ENCODE results near the gene MME. TPM values are rescaled to one million over a fixed set of nuclear protein-coding genes. Genes with fewer than 3 reads are reported as not detected.

Gene MME
- total RNA-seq, 1 donor from 2014 or later = 18.4 TPM

DNA sequence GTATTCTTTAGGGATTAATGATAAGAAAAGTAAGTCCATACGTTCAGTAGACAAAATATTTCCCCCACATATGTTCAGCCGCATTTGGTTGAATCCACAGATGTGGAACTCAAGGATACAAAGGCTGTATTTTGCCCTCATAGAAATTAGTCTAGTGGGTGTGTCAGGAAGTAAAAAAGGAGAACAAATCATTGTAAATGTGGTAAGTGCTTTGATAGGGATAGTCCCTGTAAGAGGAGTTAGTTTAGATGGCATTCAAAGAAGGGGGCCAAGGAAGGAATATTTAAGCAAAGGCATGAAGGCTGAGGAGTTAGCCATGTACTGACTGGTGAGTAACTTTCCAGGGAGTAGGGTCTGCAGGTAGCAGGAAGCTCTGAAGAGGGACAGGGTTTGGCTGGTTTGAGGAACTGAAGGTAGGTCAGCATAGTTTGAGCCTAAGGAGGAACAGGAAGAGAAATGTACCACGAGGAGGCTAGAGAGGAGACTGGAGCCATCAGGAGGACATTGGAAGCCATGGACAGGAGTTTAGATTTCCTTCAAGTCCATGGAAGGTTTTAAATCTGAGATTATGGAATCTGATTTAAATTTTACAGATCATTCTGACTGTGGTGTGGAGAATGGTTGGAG lies 98.8 kb downstream of the MME start:
- intact Hi-C loops (cut with DNase I) = no loop called here
- H3K27ac ChIP-seq = no peak overlapping the region
- H3K36me3 ChIP-seq = no peaks in the 10 kb centered on the region
- no peak for TF ChIP-seq POLR2AphosphoS5 (IDR thresholded peaks at IDR 0.05; ENCODE audit: insufficient read depth in 1 of 2, low read depth in 1 of 2)
- H3K4me1 ChIP-seq = no peaks in the 10 kb centered on the region
- H3K9me3 ChIP-seq = no peaks in the 10 kb centered on the region
- H3K27me3 ChIP-seq = no peaks in the 10 kb centered on the region
- DNase-seq (ENCODE audit: extremely low spot score in 2 of 2) = no peak
- no peak overlapping the region for H3K4me3 ChIP-seq

DNA sequence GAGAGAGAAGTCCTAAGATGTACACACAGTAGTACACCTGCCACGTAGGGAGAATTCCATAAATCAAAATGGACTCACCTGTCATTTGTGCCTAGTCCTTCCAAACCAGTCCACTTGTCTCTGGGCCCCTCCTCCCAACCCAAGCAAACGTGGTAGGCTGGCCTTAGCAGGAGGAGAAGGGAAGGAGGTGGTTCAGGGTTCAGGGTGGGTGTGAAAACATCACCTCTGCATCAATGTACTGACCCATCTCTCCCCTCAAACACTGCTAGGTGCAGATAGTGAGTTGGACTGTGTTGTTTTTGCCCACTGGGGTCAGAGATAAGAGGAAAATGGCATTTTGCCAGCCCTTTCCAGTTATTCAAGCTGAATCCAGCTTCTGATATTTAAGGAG lies 99.3 kb downstream of the MME start:
- intact Hi-C loops (cut with DNase I) = no loop called here
- Histone ChIP-seq H3K36me3 (no peaks in the 10 kb centered on the region), H3K9me3 (no peaks in the 10 kb centered on the region), H3K4me3 (no peak overlapping the region), H3K27ac (no peak overlapping the region), H3K4me1 (no peaks in the 10 kb centered on the region), H3K27me3 (no peaks in the 10 kb centered on the region)
- DNase-seq (ENCODE audit: extremely low spot score in 2 of 2) = no peak
- TF ChIP-seq, protein P1, sequence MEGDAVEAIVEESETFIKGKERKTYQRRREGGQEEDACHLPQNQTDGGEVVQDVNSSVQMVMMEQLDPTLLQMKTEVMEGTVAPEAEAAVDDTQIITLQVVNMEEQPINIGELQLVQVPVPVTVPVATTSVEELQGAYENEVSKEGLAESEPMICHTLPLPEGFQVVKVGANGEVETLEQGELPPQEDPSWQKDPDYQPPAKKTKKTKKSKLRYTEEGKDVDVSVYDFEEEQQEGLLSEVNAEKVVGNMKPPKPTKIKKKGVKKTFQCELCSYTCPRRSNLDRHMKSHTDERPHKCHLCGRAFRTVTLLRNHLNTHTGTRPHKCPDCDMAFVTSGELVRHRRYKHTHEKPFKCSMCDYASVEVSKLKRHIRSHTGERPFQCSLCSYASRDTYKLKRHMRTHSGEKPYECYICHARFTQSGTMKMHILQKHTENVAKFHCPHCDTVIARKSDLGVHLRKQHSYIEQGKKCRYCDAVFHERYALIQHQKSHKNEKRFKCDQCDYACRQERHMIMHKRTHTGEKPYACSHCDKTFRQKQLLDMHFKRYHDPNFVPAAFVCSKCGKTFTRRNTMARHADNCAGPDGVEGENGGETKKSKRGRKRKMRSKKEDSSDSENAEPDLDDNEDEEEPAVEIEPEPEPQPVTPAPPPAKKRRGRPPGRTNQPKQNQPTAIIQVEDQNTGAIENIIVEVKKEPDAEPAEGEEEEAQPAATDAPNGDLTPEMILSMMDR (IDR thresholded peaks at IDR 0.05) = no peak
- TF ChIP-seq POLR2AphosphoS5 (IDR thresholded peaks at IDR 0.05; ENCODE audit: insufficient read depth in 1 of 2, low read depth in 1 of 2) = no peak
- no peak for TF ChIP-seq POLR2A (IDR thresholded peaks at IDR 0.05)

DNA sequence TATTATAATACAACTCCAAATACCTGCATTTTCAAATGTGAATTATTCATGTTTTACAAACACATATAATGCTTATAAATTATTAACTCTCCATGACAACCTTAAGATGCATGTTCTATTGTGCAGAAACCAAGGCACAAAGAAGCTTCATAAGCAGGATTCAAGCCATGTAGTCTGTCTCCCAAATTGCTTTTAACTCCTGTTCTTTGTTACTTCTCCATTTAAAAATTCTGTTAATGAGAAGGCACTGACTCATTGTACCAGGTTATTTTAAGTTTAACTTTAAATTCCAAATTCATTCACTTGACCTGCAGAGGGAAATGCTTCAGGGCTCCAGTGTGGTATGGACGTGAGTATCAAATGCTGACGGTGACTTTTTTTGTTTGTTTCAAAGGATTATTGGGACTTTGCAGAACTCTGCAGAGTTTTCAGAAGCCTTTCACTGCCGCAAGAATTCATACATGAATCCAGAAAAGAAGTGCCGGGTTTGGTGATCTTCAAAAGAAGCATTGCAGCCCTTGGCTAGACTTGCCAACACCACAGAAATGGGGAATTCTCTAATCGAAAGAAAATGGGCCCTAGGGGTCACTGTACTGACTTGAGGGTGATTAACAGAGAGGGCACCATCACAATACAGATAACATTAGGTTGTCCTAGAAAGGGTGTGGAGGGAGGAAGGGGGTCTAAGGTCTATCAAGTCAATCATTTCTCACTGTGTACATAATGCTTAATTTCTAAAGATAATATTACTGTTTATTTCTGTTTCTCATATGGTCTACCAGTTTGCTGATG lies 100.0 kb downstream of the MME start:
- TF ChIP-seq POLR2AphosphoS5 (IDR thresholded peaks at IDR 0.05; ENCODE audit: insufficient read depth in 1 of 2, low read depth in 1 of 2) = no peak
- no peak for TF ChIP-seq POLR2A (IDR thresholded peaks at IDR 0.05)
- TF ChIP-seq, protein P1 (IDR thresholded peaks at IDR 0.05) = no peak
- H3K27ac ChIP-seq = no peak overlapping the region
- no peak overlapping the region for H3K4me3 ChIP-seq
- no peaks in the 10 kb centered on the region for H3K4me1 ChIP-seq
- H3K36me3 ChIP-seq = no peaks in the 10 kb centered on the region
- DNase-seq (ENCODE audit: extremely low spot score in 2 of 2) = no peak
- no peaks in the 10 kb centered on the region for H3K9me3 ChIP-seq
- H3K27me3 ChIP-seq = no peaks in the 10 kb centered on the region
- intact Hi-C loops (cut with DNase I) = no loop called here

DNA sequence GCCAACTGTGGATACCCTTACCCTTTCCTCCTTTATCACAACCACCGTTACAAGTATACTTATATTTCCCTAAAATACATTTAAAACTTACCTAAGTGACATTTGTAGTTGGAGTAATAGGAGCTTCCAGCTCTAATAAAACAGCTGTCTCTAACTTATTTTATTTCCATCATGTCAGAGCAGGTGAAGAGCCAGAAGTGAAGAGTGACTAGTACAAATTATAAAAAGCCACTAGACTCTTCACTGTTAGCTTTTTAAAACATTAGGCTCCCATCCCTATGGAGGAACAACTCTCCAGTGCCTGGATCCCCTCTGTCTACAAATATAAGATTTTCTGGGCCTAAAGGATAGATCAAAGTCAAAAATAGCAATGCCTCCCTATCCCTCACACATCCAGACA lies 102.3 kb downstream of the MME start:
- DNase-seq (ENCODE audit: extremely low spot score in 2 of 2) = no peak
- H3K4me1 ChIP-seq = no peaks in the 10 kb centered on the region
- no peaks in the 10 kb centered on the region for H3K27me3 ChIP-seq
- TF ChIP-seq, protein P1 (IDR thresholded peaks at IDR 0.05) = no peak
- TF ChIP-seq POLR2AphosphoS5 (IDR thresholded peaks at IDR 0.05; ENCODE audit: insufficient read depth in 1 of 2, low read depth in 1 of 2) (no peak), POLR2A (IDR thresholded peaks at IDR 0.05) (no peak)
- H3K27ac ChIP-seq = no peak overlapping the region
- H3K9me3 ChIP-seq = no peaks in the 10 kb centered on the region
- intact Hi-C loops (cut with DNase I) = no loop called here
- no peaks in the 10 kb centered on the region for H3K36me3 ChIP-seq
- H3K4me3 ChIP-seq = no peak overlapping the region

DNA sequence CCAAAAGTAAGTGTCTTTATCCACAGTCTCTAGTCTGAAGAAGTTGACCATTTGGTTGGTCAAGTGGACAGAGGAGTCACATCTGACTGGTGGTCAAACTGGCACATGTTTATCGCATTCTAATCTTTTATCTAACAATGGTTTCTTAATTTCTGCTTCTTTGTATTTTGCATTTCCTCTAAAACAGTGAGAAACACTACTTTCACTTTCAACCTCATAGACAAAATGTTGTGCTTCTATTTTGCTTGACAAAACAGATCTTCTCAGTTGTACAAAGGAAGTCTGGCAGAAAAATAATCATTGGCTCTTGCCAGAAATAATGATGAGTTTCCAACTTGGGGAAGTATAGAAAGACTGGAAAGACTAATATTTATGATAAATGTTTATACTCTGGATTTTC lies 103.9 kb downstream of the MME start:
- Histone ChIP-seq H3K36me3 (no peaks in the 10 kb centered on the region), H3K4me3 (no peak overlapping the region), H3K27me3 (no peaks in the 10 kb centered on the region), H3K27ac (no peak overlapping the region), H3K9me3 (no peaks in the 10 kb centered on the region), H3K4me1 (no peaks in the 10 kb centered on the region)
- intact Hi-C loops (cut with DNase I) = no loop called here
- no peak for DNase-seq (ENCODE audit: extremely low spot score in 2 of 2)
- TF ChIP-seq, protein P1 (IDR thresholded peaks at IDR 0.05) = no peak

Measured in vagina (tissue), 2 donors.